Trophoblast cell (in vitro differentiated cells and primary cell): ENCODE data around the gene PSD4.

Source experiments
- DNase-seq, 2 donors: peaks; one replicate each; pipeline ENCODE4 v3.0.0-alpha.2; 2016
- H2AFZ ChIP-seq: 2 replicates; pipeline ENCODE4 v1.6.1; 2013; ENCODE audit warnings: low read length, moderate library complexity, mild to moderate bottlenecking; ENCODE audit not compliant: insufficient read depth, poor library complexity
- H2AK5ac ChIP-seq: 2 replicates; pipeline ENCODE4 v1.6.1; 2013; ENCODE audit warnings: mild to moderate bottlenecking, low read length
- H2BK120ac ChIP-seq: 2 replicates; pipeline ENCODE4 v1.6.1; 2013; ENCODE audit warnings: low read length, mild to moderate bottlenecking, moderate library complexity; ENCODE audit not compliant: insufficient read depth, poor library complexity
- H2BK12ac ChIP-seq: 2 replicates; pipeline ENCODE4 v1.6.1; 2013; ENCODE audit warnings: mild to moderate bottlenecking, low read length, moderate library complexity
- H2BK5ac ChIP-seq: 2 replicates; pipeline ENCODE4 v1.6.1; 2013; ENCODE audit warnings: low read length, low read depth, moderate library complexity, mild to moderate bottlenecking; ENCODE audit not compliant: poor library complexity
- H3K14ac ChIP-seq: 2 replicates; pipeline ENCODE4 v1.6.1; 2013; ENCODE audit warnings: mild to moderate bottlenecking, low read length
- H3K18ac ChIP-seq: 2 replicates; pipeline ENCODE4 v1.6.1; 2013; ENCODE audit warnings: mild to moderate bottlenecking, low read length
- H3K23ac ChIP-seq: 2 replicates; pipeline ENCODE4 v1.6.1; 2013; ENCODE audit warnings: low read length
- H3K27ac ChIP-seq: 2 replicates; pipeline ENCODE4 v1.5.1; 2013; ENCODE audit warnings: low read depth, mild to moderate bottlenecking, inconsistent platforms, low read length, moderate library complexity
- H3K27me3 ChIP-seq: 2 replicates; pipeline ENCODE4 v1.6.1; 2013; ENCODE audit warnings: inconsistent platforms, mild to moderate bottlenecking, low read length, moderate library complexity; ENCODE audit not compliant: insufficient read depth
- H3K36me3 ChIP-seq, 2 experiments: 1 replicate in 1 of 2; 2 replicates in 1 of 2; pipeline ENCODE4 v1.6.1; 2013; ENCODE audit warnings: low read length in 2 of 2, mild to moderate bottlenecking in 2 of 2, moderate library complexity in 1 of 2; ENCODE audit not compliant: insufficient read depth in 2 of 2, control insufficient read depth in 1 of 2
- H3K4ac ChIP-seq: 2 replicates; pipeline ENCODE4 v1.6.1; 2013; ENCODE audit warnings: low read depth, mild to moderate bottlenecking, low read length, moderate library complexity
- H3K4me1 ChIP-seq, 2 experiments: 1 replicate in 1 of 2; 2 replicates in 1 of 2; pipeline ENCODE4 v1.6.1; 2013; ENCODE audit warnings: low read length in 2 of 2, mild to moderate bottlenecking in 2 of 2, moderate library complexity in 1 of 2; ENCODE audit not compliant: insufficient read depth in 2 of 2, control insufficient read depth in 1 of 2
- H3K4me2 ChIP-seq: 2 replicates; pipeline ENCODE4 v1.6.1; 2013; ENCODE audit warnings: inconsistent platforms, mild to moderate bottlenecking, low read length, moderate library complexity
- H3K4me3 ChIP-seq: 2 replicates; pipeline ENCODE4 v1.5.1; 2013; ENCODE audit warnings: mild to moderate bottlenecking, low read depth, low read length, inconsistent platforms
- H3K79me1 ChIP-seq: one replicate; pipeline ENCODE4 v1.6.1; 2013; ENCODE audit warnings: low read length
- H3K79me2 ChIP-seq: 2 replicates; pipeline ENCODE4 v1.6.1; 2013; ENCODE audit warnings: low read length, mild to moderate bottlenecking; ENCODE audit not compliant: control insufficient read depth, insufficient read depth, poor library complexity
- H3K9ac ChIP-seq: 2 replicates; pipeline ENCODE4 v1.6.1; 2013; ENCODE audit warnings: mild to moderate bottlenecking, low read length
- H3K9me3 ChIP-seq: 2 replicates; pipeline ENCODE4 v1.6.1; 2013; ENCODE audit warnings: low read depth, mild to moderate bottlenecking, control low read depth, inconsistent platforms, low read length; ENCODE audit not compliant: insufficient read depth
- H4K12ac ChIP-seq: 2 replicates; pipeline ENCODE4 v1.6.1; 2013; ENCODE audit warnings: low read depth, mild to moderate bottlenecking, low read length, moderate library complexity
- H4K8ac ChIP-seq: 2 replicates; pipeline ENCODE4 v1.6.1; 2013; ENCODE audit warnings: low read depth, mild to moderate bottlenecking, low read length, moderate library complexity
- H4K91ac ChIP-seq: one replicate; pipeline ENCODE4 v1.6.1; 2013; ENCODE audit warnings: low read depth, mild to moderate bottlenecking, low read length, moderate library complexity
- WGBS: extraction: QIAGEN DNeasy Blood & Tissue Kit; methylation state at CpG from one replicate; pipeline ENCODE4 v1.1.7; 2013; ENCODE audit warnings: missing lambda C conversion rate; ENCODE audit not compliant: insufficient read length, insufficient coverage; ENCODE audit errors: extremely low coverage; 5-methylcytosine and 5-hydroxymethylcytosine counted together

The PSD4 gene

DNA sequence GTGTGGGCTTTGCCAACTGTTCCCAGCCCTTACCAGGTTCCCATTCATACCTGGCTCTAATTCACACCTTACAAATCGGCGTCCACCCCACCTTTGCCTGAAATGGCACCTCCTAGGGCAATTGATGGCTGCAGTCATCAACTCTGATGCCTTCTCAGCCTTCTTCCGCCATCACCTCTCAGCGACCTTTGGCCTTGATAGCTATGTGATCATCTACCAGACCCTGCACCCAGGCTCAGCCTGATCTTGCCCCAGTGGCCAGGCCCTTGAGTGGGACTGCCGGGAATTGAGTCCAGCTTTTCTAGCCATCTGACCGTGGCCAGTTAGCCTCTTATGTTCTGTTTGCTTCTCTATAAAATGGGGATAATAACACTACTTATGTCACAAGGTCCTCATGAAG lies 32.5 kb downstream of the PSD4 start:
- Histone ChIP-seq H3K27me3 (no peaks in the 10 kb centered on the region), H3K4me1 (peaks cover 0 to under 1% of the 10 kb centered on the region in 2 experiments), H3K23ac (no peak overlapping the region), H2BK5ac (no peak overlapping the region), H3K27ac (no peak overlapping the region), H4K12ac (no peak overlapping the region), H2AK5ac (no peak overlapping the region), H3K9ac (no peak overlapping the region), H2BK120ac (no peak overlapping the region), H4K8ac (no peak overlapping the region), H3K18ac (no peak overlapping the region), H3K79me1 (no peaks in the 10 kb centered on the region), H3K9me3 (no peaks in the 10 kb centered on the region), H2BK12ac (no peak overlapping the region), H4K91ac (no peak overlapping the region), H3K4me3 (no peak overlapping the region), H3K36me3 (peaks cover 6 to 8% of the 10 kb centered on the region in 2 experiments), H3K4me2 (no peak overlapping the region), H3K14ac (no peak overlapping the region), H3K79me2 (no peaks in the 10 kb centered on the region), H2AFZ (no peak overlapping the region), H3K4ac (no peak overlapping the region)
- DNase-seq, result no peak
- WGBS, result no CpG with 5 or more reads among the region's 6 CpGs

DNA sequence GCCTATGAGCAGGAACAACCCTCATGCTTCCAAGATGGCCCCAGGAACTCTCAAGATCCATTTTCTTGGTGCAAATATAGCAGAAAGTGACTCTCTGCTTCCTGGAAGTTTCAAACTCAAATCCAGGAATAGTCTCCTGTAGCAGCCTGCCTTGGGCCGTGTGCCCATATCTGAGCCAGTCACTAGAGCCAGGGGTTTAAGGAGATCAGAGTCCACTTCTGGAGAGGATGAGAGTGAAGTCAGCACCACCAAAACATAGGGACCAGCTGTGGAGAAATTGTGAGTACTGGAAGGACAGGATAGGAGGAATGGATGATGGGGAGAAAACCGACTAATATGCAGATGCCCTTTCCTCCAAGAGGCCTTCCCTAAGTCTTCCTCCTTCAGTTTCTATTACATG lies 33.2 kb downstream of the PSD4 start:
- no peak overlapping the region for H4K91ac ChIP-seq
- no peaks in the 10 kb centered on the region for H3K9me3 ChIP-seq
- no peak overlapping the region for H2BK120ac ChIP-seq
- H3K9ac ChIP-seq, result no peak overlapping the region
- peaks cover 0 to 3% of the 10 kb centered on the region in 2 experiments for H3K4me1 ChIP-seq
- no peak overlapping the region for H2AFZ ChIP-seq
- H2AK5ac ChIP-seq, result no peak overlapping the region
- WGBS, result no CpG with 5 or more reads among the region's 2 CpGs
- no peak overlapping the region for H3K4ac ChIP-seq
- H3K4me2 ChIP-seq, result no peak overlapping the region
- no peak overlapping the region for H3K14ac ChIP-seq
- no peak overlapping the region for H4K8ac ChIP-seq
- H3K79me2 ChIP-seq, result no peaks in the 10 kb centered on the region
- H2BK5ac ChIP-seq, result no peak overlapping the region
- H3K27ac ChIP-seq, result no peak overlapping the region
- no peaks in the 10 kb centered on the region for H3K27me3 ChIP-seq
- no peak overlapping the region for H2BK12ac ChIP-seq
- DNase-seq, result no peak
- no peak overlapping the region for H3K18ac ChIP-seq
- peaks cover 0 to 1% of the 10 kb centered on the region in 2 experiments for H3K36me3 ChIP-seq
- H3K79me1 ChIP-seq, result no peaks in the 10 kb centered on the region
- H4K12ac ChIP-seq, result no peak overlapping the region
- no peak overlapping the region for H3K4me3 ChIP-seq
- H3K23ac ChIP-seq, result no peak overlapping the region

DNA sequence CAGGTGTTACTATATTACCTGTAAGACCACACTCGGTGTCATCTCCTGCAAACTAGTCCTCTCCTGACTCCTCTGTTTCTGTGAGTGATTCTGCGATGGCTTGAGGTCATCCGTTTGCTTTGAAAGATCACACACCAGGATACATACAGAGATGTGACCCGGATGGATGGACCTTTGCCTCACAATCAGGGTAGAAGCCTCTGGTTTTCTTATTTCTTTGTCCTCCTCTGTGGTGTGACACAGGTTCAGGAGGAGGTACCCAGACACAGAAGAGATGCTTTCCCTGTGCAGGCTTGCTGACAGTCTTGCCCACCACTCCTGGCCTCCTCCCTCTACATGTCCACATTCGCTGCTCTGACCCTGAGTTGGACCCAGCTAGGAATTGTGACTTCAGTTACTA lies 34.6 kb downstream of the PSD4 start:
- H4K8ac ChIP-seq, result no peak overlapping the region
- H3K4me2 ChIP-seq, result no peak overlapping the region
- H4K91ac ChIP-seq, result no peak overlapping the region
- no peak overlapping the region for H2AK5ac ChIP-seq
- H3K36me3 ChIP-seq, result no peaks in the 10 kb centered on the region
- no CpG with 5 or more reads among the region's 5 CpGs for WGBS
- no peak for DNase-seq
- no peaks in the 10 kb centered on the region for H3K79me1 ChIP-seq
- no peak overlapping the region for H3K23ac ChIP-seq
- H2BK12ac ChIP-seq, result no peak overlapping the region
- H3K4me3 ChIP-seq, result no peak overlapping the region
- no peak overlapping the region for H2BK120ac ChIP-seq
- H3K9me3 ChIP-seq, result no peaks in the 10 kb centered on the region
- H4K12ac ChIP-seq, result no peak overlapping the region
- no peak overlapping the region for H3K9ac ChIP-seq
- no peak overlapping the region for H2AFZ ChIP-seq
- H3K4me1 ChIP-seq, result peaks cover 0 to 3% of the 10 kb centered on the region in 2 experiments
- no peak overlapping the region for H3K27ac ChIP-seq
- no peak overlapping the region for H3K4ac ChIP-seq
- no peaks in the 10 kb centered on the region for H3K27me3 ChIP-seq
- no peaks in the 10 kb centered on the region for H3K79me2 ChIP-seq
- H3K14ac ChIP-seq, result no peak overlapping the region
- H3K18ac ChIP-seq, result no peak overlapping the region
- H2BK5ac ChIP-seq, result no peak overlapping the region

DNA sequence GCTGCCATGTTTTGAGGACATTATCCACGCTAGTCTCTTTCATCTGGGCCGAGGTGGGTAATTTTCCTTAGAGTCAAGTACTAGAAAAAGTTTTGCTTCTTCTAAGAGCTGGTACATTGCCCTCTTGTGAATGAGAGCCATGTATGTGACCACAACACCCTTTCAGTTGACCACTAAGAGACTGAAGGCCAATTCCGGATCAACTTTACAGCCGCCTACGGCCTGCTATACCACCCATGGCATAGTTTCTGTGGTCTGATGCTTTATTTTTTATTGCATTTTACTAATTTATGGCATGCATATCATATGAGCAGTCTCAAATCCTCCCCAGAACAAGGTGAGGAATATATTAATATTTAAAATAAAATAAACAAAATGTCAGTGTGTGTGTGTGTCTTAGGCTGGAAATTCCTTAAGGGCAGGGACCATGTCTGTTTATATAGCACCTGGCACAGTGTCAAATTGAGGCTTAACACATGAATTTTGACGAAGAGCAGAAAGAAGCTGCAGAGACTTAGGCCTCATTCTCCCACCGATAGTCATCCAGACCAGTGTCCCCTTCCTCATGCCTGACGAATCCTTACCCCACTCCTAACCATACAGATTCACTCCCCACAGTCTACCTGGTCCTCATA lies 35.4 kb downstream of the PSD4 start:
- H3K79me1 ChIP-seq, result no peaks in the 10 kb centered on the region
- H3K4me3 ChIP-seq, result no peak overlapping the region
- H3K9me3 ChIP-seq, result no peaks in the 10 kb centered on the region
- no peak overlapping the region for H4K91ac ChIP-seq
- no peak overlapping the region for H3K4ac ChIP-seq
- no peak overlapping the region for H2BK12ac ChIP-seq
- no peak overlapping the region for H3K18ac ChIP-seq
- no CpG with 5 or more reads among the region's 8 CpGs for WGBS
- H4K8ac ChIP-seq, result no peak overlapping the region
- peaks cover 0 to 3% of the 10 kb centered on the region in 2 experiments for H3K4me1 ChIP-seq
- H3K14ac ChIP-seq, result no peak overlapping the region
- no peak overlapping the region for H3K27ac ChIP-seq
- no peak overlapping the region for H2AK5ac ChIP-seq
- H3K23ac ChIP-seq, result no peak overlapping the region
- H3K27me3 ChIP-seq, result no peaks in the 10 kb centered on the region
- no peaks in the 10 kb centered on the region for H3K79me2 ChIP-seq
- no peak overlapping the region for H2BK5ac ChIP-seq
- no peak for DNase-seq
- H3K36me3 ChIP-seq, result no peaks in the 10 kb centered on the region
- no peak overlapping the region for H2BK120ac ChIP-seq
- no peak overlapping the region for H3K9ac ChIP-seq
- no peak overlapping the region for H3K4me2 ChIP-seq
- H2AFZ ChIP-seq, result no peak overlapping the region
- H4K12ac ChIP-seq, result no peak overlapping the region
